Peyer's patch (tissue), 4 donors: Measurements from ENCODE around the gene DLD. TPM values are rescaled to one million over a fixed set of nuclear protein-coding genes. Genes with fewer than 3 reads are reported as not detected.

Experiments used
- DNase-seq, 3 donors: peaks; one replicate each; pipeline ENCODE4 v3.0.0-alpha.2; 2017 to 2019
- H3K27ac ChIP-seq, 4 donors: fragments of 200-600 bp; sonication (generic); one replicate each; pipeline ENCODE4 v1.5.1; 2016 to 2019
- H3K27me3 ChIP-seq, 2 donors: fragments of 200-600 bp; sonication (generic); one replicate each; pipeline ENCODE4 v1.5.1; 2019
- H3K36me3 ChIP-seq, 3 donors: fragments of 200-600 bp; sonication (generic); one replicate each; pipeline ENCODE4 v1.5.1; 2016 to 2019
- H3K4me1 ChIP-seq, 4 donors: fragments of 200-600 bp; sonication (generic); one replicate each; pipeline ENCODE4 v1.5.1; 2016 to 2019
- H3K4me3 ChIP-seq, 4 donors: fragments of 200-600 bp; sonication (generic); 1 replicate in 3 of 4; 2 replicates in 1 of 4; pipeline ENCODE4 v1.5.1; 2016 to 2019; ENCODE audit warnings: mild to moderate bottlenecking in 1 of 4
- H3K9me3 ChIP-seq, 4 donors: fragments of 200-600 bp; sonication (generic); one replicate each; pipeline ENCODE4 v1.5.1; 2016 to 2019; ENCODE audit warnings: mild to moderate bottlenecking in 1 of 4
- POLR2A ChIP-seq, 2 donors: fragments of 450-650 bp; IDR thresholded peaks; one replicate each; pipeline ENCODE4 v1.5.1; 2017; ENCODE audit warnings: antibody characterized with exemption in 2 of 2, mild to moderate bottlenecking in 2 of 2, moderate library complexity in 2 of 2
- total RNA-seq, 4 donors: library from RNA; depleted of rRNA; stranded (reverse); fragments of >200 nt; gene quantifications; one replicate each; pipeline ENCODE4 v1.1.0, GENCODE V29; 2016
- TF ChIP-seq, protein P1 (sequence below), 6 experiments: fragments of 450-650 bp in 4 of 6; fragments of 200-600 bp in 2 of 6; sonication (generic) in 1 of 6; IDR thresholded peaks; one replicate each; pipeline ENCODE4 v1.5.1; 2017 to 2019; ENCODE audit warnings: antibody characterized with exemption in 6 of 6, mild to moderate bottlenecking in 3 of 6, moderate library complexity in 1 of 6

The DLD gene
- total RNA-seq, 4 donors from 2014 or later: 53.9 to 93.3 (median 74.2) TPM

DNA sequence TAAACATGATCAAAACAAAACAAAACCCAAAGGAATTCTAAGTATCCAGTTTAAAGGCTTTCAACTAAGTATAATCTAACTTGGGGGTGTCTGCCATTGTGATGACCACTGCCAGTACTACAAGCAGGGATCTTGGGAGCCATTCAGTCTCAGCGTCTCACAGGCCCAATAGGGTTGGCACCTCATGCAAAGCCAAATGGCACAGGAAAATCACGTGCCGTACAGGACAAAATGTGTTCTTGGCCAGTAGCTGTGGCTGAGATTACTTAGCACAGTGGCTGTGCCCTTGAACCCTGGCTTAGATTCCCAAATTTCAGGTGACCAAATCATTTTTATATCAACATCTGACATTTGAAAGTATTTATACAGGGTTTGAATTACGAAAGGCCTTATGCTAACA is 50.0 kb downstream of the DLD start:
- DNase-seq: no peak
- Histone ChIP-seq H3K36me3 (peaks cover 0 to 65% (median 0%) of the 10 kb centered on the region in 3 donors), H3K4me1 (peaks cover 0 to 8% (median 0%) of the 10 kb centered on the region in 4 donors), H3K27ac (peak overlapping the region in 1 of 4 donors; percentile 70), H3K4me3 (no peak overlapping the region), H3K9me3 (no peaks in the 10 kb centered on the region), H3K27me3 (no peaks in the 10 kb centered on the region)
- TF ChIP-seq, protein P1, sequence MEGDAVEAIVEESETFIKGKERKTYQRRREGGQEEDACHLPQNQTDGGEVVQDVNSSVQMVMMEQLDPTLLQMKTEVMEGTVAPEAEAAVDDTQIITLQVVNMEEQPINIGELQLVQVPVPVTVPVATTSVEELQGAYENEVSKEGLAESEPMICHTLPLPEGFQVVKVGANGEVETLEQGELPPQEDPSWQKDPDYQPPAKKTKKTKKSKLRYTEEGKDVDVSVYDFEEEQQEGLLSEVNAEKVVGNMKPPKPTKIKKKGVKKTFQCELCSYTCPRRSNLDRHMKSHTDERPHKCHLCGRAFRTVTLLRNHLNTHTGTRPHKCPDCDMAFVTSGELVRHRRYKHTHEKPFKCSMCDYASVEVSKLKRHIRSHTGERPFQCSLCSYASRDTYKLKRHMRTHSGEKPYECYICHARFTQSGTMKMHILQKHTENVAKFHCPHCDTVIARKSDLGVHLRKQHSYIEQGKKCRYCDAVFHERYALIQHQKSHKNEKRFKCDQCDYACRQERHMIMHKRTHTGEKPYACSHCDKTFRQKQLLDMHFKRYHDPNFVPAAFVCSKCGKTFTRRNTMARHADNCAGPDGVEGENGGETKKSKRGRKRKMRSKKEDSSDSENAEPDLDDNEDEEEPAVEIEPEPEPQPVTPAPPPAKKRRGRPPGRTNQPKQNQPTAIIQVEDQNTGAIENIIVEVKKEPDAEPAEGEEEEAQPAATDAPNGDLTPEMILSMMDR (IDR thresholded peaks at IDR 0.05): no peak
- no peak for TF ChIP-seq POLR2A (IDR thresholded peaks at IDR 0.05)

DNA sequence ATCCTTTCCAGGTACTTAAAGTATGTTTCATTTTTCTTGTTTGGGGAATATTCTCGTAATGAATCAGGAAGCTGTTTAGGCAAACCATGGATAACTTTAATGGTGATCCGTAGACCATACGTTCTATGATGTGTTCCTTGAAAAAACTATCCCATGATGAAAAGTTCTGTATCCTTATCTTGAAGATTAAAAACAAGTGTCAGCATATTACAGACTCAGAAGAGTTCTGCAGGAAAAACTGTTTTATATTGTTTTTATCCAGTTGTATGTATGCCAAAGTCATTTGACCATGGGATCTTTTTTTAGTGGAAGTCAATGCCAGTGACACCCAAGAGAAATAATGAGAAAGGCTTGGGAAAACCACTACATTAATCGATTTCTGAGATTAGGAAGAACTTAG is 52.0 kb downstream of the DLD start:
- DNase-seq: no peak
- H3K27ac ChIP-seq: no peak overlapping the region
- no peaks in the 10 kb centered on the region for H3K9me3 ChIP-seq
- H3K4me1 ChIP-seq: peaks cover 0 to 8% (median 0%) of the 10 kb centered on the region in 4 donors
- H3K27me3 ChIP-seq: no peaks in the 10 kb centered on the region
- H3K36me3 ChIP-seq: peaks cover 0 to 67% (median 0%) of the 10 kb centered on the region in 3 donors
- no peak overlapping the region for H3K4me3 ChIP-seq
- TF ChIP-seq, protein P1 (IDR thresholded peaks at IDR 0.05): no peak
- no peak for TF ChIP-seq POLR2A (IDR thresholded peaks at IDR 0.05)

DNA sequence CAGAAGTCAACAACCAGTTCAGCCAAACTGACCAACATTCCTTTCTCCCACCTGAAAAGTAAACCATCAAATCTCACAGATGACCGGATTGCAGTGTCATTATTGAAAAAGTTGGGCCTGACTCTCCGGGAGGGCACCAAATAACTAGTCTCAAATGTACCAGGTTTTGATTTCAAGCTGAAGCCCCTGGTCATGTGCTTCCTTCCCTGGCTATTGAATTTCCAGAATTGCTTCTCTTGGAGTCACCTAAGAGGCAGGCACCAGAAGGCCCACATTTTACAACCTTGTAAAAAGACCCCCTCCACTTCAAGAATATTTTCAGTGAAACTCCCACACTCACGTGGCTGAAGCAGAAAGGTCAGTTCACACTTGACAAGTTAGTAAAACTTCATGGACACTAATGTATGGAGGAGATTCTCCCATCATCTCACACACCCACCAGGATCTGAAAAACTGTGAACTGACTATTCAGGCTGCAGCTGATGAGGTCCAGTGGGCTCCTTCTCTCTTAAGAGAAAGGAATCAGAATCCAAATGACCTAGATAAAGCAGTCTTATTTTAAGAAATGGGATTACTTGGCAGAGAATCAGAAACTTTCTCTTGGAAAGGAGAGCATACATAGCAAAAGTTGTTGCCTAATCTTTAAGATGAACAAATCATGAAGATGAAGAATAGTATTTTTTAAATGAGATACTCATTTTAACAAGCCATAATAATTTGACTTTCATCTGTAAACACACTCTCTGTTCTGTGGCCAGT is 53.6 kb downstream of the DLD start:
- no peak for TF ChIP-seq POLR2A (IDR thresholded peaks at IDR 0.05)
- TF ChIP-seq, protein P1 (IDR thresholded peaks at IDR 0.05): no peak
- no peak for DNase-seq
- H3K4me3 ChIP-seq: no peak overlapping the region
- H3K27ac ChIP-seq: no peak overlapping the region
- H3K9me3 ChIP-seq: no peaks in the 10 kb centered on the region
- H3K36me3 ChIP-seq: peaks cover 0 to 75% (median 0%) of the 10 kb centered on the region in 3 donors
- no peaks in the 10 kb centered on the region for H3K4me1 ChIP-seq
- no peaks in the 10 kb centered on the region for H3K27me3 ChIP-seq

DNA sequence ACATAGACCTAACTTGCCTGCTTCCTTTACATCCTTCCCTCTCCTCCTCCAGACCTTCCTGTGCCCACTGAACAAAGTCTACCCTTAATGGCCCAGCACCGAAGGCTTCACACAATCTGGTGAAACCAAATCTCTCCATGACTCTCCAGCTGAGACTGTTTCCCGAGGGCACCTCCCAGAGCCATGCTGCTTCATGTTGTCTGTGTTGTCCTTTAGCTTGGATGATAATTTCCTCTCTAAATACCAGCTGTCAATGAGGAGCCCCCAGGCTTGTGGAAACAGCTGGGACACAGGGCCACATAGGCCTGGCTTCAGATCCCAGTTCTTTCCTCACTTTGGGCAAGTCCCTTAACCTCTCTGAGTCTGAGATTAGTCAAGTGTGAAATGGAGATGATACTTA is 54.3 kb downstream of the DLD start:
- no peak for TF ChIP-seq POLR2A (IDR thresholded peaks at IDR 0.05)
- TF ChIP-seq, protein P1 (IDR thresholded peaks at IDR 0.05): no peak
- Histone ChIP-seq H3K9me3 (no peaks in the 10 kb centered on the region), H3K36me3 (peaks cover 0 to 77% (median 0%) of the 10 kb centered on the region in 3 donors), H3K4me1 (no peaks in the 10 kb centered on the region), H3K27me3 (no peaks in the 10 kb centered on the region), H3K4me3 (no peak overlapping the region), H3K27ac (peak overlapping the region in 1 of 4 donors; percentile 9)
- no peak for DNase-seq

DNA sequence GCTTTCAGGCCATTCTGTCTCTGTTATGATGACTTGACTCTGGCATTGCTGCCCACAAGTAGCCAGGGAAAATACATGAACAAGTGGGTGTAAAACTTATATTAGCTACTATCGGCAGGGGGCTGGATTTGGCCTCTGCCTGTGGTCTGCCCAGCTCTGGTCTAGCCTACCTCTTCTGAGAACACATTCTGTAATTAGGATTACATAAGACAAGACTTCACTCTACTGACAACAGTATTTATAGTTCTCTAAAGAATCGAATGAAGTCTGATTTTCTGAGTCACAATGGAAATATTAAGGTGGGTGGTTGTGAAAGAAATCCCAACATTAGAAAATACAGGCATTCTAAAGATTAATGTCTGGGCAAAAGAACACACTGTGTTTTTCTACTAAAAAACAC is 55.5 kb downstream of the DLD start:
- H3K27ac ChIP-seq: no peak overlapping the region
- peaks cover 0 to 78% (median 0%) of the 10 kb centered on the region in 3 donors for H3K36me3 ChIP-seq
- no peaks in the 10 kb centered on the region for H3K9me3 ChIP-seq
- TF ChIP-seq POLR2A (IDR thresholded peaks at IDR 0.05): no peak
- TF ChIP-seq, protein P1 (IDR thresholded peaks at IDR 0.05): no peak
- no peaks in the 10 kb centered on the region for H3K27me3 ChIP-seq
- H3K4me1 ChIP-seq: no peaks in the 10 kb centered on the region
- H3K4me3 ChIP-seq: no peak overlapping the region
- DNase-seq: no peak
